GM12878 (cell line): ENCODE measurements around the gene GPR87.

Experiments used
- CEBPZ ChIP-seq: fragments of 150-350 bp; IDR thresholded peaks from 2 replicates; pipeline ENCODE4 v1.6.1; 2016; ENCODE audit warnings: low read depth, low read length
- CTCF ChIP-seq, 3 experiments: IDR thresholded peaks in 2 of 3; conservative IDR thresholded peaks in 1 of 3; 2 replicates each; pipeline ENCODE4 v1.5.1; 2011; ENCODE audit warnings: low read depth in 3 of 3, low read length in 3 of 3, mild to moderate bottlenecking in 3 of 3, control low read depth in 2 of 3, moderate library complexity in 2 of 3, inconsistent platforms in 1 of 3, mixed read lengths in 1 of 3; ENCODE audit not compliant: control insufficient read depth in 2 of 3, insufficient read depth in 1 of 3; ENCODE audit errors: extremely low read depth in 1 of 3
- EGR1 ChIP-seq, 2 experiments: IDR thresholded peaks; 1 replicate in 1 of 2; 2 replicates in 1 of 2; pipeline ENCODE4 v1.6.1; 2011 to 2012; ENCODE audit warnings: low read depth in 2 of 2, low read length in 2 of 2, borderline replicate concordance in 1 of 2, mild to moderate bottlenecking in 1 of 2, moderate library complexity in 1 of 2
- EZH2 ChIP-seq: IDR thresholded peaks from 2 replicates; pipeline ENCODE4 v1.6.1; 2012; ENCODE audit warnings: low read depth, mild to moderate bottlenecking, control low read depth, inconsistent platforms, low read length, borderline replicate concordance; ENCODE audit not compliant: control insufficient read depth
- FOS ChIP-seq: IDR thresholded peaks from 3 replicates; pipeline ENCODE4 v1.6.1; 2011; ENCODE audit warnings: borderline replicate concordance; ENCODE audit not compliant: insufficient read length; ENCODE audit errors: extremely low read depth
- MAX ChIP-seq: IDR thresholded peaks from 2 replicates; pipeline ENCODE4 v1.6.1; 2012; ENCODE audit warnings: low read depth, low read length, improper control_type of control experiment
- POLR2A ChIP-seq: IDR thresholded peaks from 2 replicates; pipeline ENCODE4 v1.6.1; 2011; ENCODE audit warnings: low read depth, mild to moderate bottlenecking, low read length
- RELA ChIP-seq: fragments of 450-650 bp; IDR thresholded peaks from 2 replicates; pipeline ENCODE4 v1.8.0; 2014; ENCODE audit warnings: borderline replicate concordance; ENCODE audit not compliant: partially characterized antibody
- REST ChIP-seq: IDR thresholded peaks from 2 replicates; pipeline ENCODE4 v1.6.1; 2012; ENCODE audit warnings: mild to moderate bottlenecking, low read depth, low read length
- RFX5 ChIP-seq: IDR thresholded peaks from 2 replicates; pipeline ENCODE4 v1.6.1; 2011; ENCODE audit warnings: low read depth, low read length, improper control_type of control experiment
- SIN3A ChIP-seq: IDR thresholded peaks from 2 replicates; pipeline ENCODE4 v1.6.1; 2012; ENCODE audit warnings: low read depth, low read length, improper control_type of control experiment
- SRF ChIP-seq, 2 experiments: IDR thresholded peaks; 2 replicates each; pipeline ENCODE4 v1.6.1; 2011; ENCODE audit warnings: low read depth in 2 of 2, low read length in 2 of 2, mild to moderate bottlenecking in 1 of 2, moderate library complexity in 1 of 2
- STAT3 ChIP-seq: IDR thresholded peaks from 2 replicates; pipeline ENCODE4 v1.6.1; 2011; ENCODE audit warnings: low read depth, low read length, improper control_type of control experiment

GRCh38 chr3:151321526-151321925 lies 4.9 kb upstream of the GPR87 start:
- TF ChIP-seq SRF (IDR thresholded peaks at IDR 0.05; ENCODE audit: low read depth in 2 of 2, low read length in 2 of 2) (no peak), CTCF (IDR thresholded peaks at IDR 0.05 in 2 of 3, conservative IDR thresholded peaks at IDR 0.05 in 1 of 3; ENCODE audit: control insufficient read depth in 2 of 3, extremely low read depth in 1 of 3, insufficient read depth in 1 of 3, low read depth in 3 of 3, low read length in 3 of 3) (no peak), EZH2 (no peak), RFX5 (no peak), POLR2A (no peak), CEBPZ (no peak), RELA (no peak), SIN3A (no peak), REST (no peak), STAT3 (no peak), MAX (no peak), FOS (no peak), EGR1 (IDR thresholded peaks at IDR 0.05; ENCODE audit: borderline replicate concordance in 1 of 2, low read depth in 2 of 2, low read length in 2 of 2) (no peak)
